SIG-M5 (cell line): ENCODE measurements around the gene MLLT3.

ENCODE experiments used
- DNase-seq: peaks from one replicate; lab custom pipeline; 2025; lab: John Stamatoyannopoulos, UW

MLLT3 gene

DNA sequence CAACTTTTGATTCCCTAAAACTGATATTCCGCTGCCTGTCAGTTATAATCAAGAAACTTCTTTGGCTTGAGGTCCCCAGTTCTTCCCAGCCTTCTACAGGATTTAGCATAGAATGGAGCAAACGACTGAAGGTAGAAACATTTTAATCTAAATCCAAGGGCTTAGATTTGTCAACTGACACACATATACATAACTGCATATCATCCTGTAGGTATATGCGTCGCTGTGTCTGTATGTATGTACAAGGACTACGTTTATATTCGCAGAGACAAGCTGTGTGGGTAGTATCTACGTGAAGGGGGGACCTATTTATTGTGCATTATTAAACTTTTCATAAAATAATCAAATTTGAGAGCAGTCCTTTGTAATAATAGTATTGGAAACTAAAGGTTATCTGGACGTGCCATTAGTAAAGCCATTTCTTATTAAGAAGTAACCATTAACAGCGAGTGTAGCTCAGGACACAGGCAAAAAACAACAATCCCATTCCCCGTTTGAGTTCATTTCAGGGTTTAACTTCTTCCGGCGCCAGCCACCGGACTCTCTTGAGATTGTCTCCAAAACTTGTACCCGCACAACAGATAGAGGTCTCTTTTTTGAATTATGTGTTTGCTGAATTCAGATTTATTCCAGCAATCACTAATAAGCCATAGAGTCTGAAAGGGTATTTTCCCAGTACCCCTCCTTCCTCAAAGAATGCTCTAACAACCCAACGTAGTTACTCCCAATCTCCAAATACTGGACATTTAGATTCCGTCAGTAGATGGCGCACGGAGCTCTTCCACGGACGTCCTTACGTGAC, 2.1 kb upstream of the MLLT3 start:
- DNase-seq, result no peak

GRCh38 chr9:20623748-20624124, 1.4 kb upstream of the MLLT3 start:
- DNase-seq, result no peak

DNA sequence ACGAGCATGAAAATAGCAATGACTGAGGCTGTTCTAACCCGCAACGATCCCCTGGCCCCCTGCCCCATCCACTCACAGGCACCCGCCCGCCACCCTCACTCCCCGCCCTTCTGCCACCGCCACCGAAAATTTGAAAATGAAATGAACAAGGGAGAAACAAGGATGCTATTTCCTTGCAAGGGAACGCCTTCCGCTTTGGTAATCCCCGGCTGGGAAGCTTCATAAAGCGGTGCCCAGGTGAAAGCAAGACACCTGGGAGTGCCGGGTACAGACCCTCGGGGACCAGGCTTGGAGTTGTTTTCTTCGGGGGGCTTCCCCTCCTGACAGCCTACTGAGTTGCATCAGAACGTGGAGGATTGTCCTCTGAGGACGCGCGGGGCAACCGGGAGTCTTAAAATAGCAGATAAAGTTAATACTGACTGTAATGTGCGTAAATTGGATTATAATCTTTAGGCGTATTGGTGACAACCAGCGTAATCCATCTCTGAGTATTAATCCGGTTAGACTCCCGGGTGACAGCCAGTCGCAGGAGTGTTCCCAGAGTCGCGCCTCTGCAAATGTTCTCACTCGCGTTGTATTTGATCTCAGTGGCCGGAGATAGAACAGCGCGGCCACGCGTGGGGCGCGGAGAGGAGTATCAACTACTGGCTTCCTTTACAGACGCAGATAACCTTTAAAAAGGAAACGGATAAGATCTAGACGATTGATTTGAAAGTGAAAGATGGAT, 885 bp upstream of the MLLT3 start:
- no peak for DNase-seq

DNA sequence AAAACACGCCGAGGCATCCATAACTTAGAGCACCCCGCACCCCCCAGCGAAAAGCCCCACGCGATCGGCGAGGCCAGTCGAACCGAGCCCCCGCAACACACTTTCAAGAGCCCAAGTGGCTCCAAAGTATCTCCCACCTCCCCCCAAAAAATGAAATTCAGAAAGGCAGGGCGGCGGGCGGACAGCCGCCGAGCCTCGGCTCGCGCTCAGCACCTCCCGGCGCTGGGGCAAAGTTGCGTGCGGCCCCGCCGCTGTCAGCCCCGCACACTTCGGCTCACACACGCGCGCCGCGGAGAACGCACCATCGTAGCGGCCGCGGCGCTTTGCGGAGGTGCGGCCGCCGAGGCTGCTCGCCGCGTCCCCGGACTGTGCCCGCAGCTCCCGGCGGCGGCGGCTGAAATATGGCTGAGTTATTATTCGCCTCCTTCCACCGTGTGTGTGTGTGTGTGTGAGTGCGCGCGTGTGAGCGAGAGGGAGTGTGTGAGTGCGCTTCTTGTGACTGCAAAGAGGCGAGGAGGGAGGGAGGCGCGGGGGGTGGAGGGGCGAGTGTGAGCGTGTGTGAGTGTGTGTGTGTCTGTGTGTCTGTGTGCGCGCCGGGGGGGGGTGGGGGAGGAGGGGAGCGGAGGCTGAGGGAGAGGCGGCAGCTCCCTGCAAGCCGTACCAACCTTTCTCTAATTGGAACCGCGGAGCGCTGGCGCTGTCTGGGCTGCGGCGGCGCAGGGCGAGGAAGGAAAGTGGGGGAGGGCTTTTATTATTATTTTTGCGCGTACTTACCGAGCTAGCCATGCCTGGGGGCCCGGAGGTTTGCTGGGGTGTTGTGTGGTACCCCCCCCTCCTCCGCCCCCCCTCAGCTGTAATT, 599 bp downstream of the MLLT3 start:
- DNase-seq, result no peak

- no peak for DNase-seq
Observed at GRCh38 chr9:20620650-20621470, 1.4 kb downstream of the MLLT3 start.

GRCh38 chr9:20619487-20620200, 2.7 kb downstream of the MLLT3 start:
- no peak for DNase-seq

DNA sequence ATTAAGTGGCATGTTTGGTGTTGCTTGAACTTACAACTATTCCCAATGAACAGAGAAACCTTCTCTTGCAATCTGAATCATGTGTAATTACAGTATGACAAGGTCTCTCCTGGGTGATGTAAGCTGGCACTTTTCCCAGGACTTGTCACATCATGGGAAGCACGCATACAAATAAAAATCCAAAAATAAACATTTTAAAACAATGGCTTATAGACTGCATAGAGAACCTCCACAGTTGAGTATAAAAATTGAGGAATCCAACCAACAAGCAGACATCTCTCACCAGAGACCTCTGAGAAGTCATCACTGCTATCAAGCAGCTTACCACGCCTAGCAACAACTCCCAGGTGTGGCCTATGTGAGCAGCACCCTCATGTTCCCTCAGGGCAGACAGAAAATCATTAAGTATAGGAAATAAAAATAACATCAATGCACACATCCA, 3.9 kb downstream of the MLLT3 start:
- DNase-seq, result no peak

- no peak for DNase-seq
Observed at GRCh38 chr9:20616808-20617207, 5.5 kb downstream of the MLLT3 start.

DNA sequence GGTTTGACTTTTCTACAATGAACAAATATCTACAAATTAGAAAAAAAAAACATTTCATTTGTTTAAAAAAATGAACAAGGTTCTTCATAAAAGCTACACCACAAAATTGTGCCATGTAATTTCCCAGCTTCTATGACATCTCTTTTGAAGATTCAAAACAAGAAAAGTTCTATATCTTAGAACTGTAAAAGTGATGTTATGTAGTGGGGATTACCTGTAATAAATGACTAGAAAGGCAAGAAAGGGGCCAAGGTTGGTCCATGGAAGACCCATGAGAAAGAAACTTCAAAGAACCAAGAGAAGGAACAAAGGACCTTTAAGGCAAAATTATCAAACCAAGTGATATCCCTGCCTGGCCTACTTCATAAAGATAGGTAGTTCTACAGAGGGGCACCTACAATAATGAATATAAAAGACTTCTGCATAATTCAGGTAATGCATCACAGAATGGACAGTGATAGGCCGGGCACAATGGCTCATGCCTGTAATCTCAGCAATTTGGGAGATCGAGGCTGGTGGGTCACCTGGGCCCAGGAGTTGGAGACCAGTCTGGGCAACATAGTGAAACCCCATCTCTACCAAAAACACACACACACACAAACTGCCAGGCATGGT, 7.6 kb downstream of the MLLT3 start:
- no peak for DNase-seq

DNA sequence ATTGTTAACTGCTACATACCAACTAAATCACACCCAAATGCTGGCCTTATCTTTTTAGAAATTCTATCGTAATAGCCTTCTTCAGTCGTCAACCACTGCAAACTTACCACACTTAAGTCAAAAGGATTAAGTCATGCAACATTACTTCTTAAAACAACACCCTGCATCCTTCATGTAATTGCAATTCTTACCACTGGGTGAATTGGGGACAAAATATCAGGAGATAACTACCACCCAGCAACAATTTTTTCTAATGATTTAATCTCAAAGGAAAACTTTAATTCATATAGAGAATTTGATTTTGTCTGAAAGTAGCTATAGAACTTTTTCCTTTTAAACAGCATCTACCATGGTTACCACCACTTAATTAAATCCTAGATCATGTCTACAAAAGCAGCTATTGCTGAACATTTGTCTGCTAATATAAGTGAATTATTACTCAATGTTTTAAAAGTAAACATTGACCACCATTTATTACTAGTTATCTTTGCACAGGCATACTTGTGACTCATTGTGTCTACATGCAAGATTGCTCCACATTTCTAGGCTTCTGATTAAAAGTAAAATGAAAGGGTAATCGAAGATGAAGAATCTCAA, 10.5 kb downstream of the MLLT3 start:
- DNase-seq, result no peak

GRCh38 chr9:20610591-20610990, 11.7 kb downstream of the MLLT3 start:
- no peak for DNase-seq

DNA sequence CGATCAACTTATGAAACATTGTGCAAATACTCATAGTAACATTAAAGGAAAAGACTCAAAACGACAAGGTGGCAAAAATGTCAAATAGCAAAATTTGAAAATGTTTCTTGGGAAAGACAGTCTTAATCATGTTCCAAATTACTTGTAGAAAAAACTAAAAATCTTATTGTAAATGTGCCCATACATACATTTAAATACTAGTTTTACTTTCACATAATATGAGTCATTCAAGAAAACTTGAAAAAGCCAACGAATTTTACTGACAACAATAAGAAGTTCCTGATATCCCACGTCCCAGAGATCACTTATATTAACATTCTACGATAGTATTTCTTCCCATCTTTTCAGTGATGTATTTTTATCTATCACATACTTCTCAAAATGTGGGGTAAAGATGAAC, 13.7 kb downstream of the MLLT3 start:
- DNase-seq, result no peak

DNA sequence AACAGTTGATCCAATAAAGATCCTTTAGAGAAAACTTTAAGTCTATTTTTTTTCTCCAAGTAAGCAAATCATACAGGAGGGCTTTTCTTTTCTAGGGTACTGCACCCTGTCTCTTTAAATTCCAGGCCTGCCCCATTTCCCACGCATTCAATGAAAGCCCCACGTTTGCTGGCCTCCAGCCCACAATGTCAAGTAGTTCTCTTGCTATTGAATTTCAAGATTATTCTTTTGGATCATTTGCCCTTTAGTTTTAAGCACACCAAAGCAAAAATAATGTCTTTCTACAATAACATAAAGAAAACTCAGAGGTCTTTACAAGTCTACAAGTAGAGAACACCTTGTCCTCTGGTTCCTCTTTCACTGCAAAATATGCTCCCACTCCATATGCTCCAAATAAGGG, 15.6 kb downstream of the MLLT3 start:
- no peak for DNase-seq

DNA sequence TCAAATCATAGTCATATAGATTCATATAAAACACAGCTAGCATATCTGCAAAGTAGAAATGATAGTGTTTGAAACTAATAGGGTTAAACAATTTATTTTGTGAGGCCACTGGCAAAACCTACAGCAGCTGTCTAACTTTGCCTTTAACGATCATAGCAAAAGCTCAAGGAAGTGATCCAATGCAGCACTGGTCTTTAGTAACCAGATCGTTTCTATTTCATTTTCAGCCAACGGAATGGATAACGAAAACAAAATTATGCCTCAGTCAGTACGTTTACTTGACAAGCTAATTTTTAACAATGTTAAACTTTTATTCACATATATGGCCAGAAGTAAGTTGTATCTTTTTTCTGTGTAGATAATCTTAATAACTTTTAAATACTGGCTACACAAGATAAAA, 17.7 kb downstream of the MLLT3 start:
- DNase-seq, result no peak

DNA sequence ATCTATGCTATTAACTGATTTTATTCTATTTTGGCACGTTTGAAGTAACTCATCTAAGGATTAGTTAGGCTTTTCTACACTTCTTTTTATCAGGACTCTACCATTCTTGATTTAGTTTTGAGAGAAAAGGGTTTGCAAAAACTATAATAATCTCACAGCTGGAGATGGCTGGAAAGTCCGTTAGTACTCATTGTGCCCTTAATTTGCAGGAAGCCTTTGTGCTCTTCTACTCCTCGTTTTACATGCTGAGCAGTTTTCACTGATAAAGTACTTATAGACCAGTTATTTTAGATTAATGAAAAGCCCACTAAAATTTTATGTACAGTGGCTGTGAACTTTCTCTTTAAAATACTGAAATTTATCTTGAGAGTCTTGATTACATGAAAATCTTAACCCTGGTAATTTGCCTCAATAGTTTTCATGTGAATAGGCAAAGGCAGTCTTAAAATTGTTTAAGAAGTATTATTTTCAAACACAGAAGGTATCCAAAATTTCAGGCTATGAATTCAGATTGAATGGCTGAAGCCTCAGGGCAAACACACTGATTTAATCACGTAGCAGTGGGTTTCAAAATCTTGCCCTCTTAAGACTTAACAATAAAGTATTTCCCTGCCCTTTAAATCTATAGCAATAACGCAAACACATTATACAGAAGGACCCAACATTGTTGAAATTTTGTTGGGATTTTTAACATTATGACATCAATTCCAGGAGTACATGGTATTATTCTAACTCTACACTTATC, 18.6 kb downstream of the MLLT3 start:
- DNase-seq, result no peak

GRCh38 chr9:20601292-20601691, 21.0 kb downstream of the MLLT3 start:
- no peak for DNase-seq

- no peak for DNase-seq
Observed at GRCh38 chr9:20599195-20599594, 23.1 kb downstream of the MLLT3 start.

DNA sequence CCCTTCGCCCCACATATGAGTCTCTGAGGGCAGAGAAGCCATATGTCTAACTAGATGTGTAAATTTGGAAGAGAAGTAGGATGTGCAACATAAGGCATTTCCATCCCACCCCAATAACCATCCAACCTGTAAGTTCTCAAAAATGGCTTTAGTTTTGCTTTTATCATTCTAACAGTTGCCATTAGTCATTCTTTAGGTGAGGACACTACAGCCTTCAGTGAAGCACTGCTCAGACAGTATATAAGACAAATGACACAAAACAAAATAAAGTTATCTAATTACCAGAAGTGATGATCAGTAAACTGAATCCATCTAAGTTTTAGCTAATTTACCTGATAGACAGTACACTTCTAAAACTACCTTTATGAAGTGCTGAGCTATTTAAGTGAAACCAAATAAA, 23.9 kb downstream of the MLLT3 start:
- DNase-seq, result no peak

DNA sequence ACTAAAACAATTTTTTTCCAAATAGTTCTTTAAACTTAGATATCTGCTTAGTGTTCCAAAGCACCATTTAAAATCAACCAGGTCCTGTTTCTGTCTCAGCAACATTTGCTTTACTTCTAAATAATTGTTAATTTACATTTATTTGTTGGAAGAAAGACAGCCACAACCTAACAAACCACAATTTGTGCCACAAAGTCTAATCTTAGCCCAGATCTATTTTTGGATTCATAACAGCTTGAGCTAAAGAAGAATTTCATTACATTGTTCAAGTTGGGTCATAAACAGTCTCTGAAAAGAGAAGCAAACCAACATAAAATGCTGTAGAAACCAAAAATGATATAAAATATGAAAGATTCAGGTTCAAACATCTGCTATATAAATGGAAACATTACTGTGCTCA, 24.4 kb downstream of the MLLT3 start:
- no peak for DNase-seq

GRCh38 chr9:20594608-20595007, 27.7 kb downstream of the MLLT3 start:
- no peak for DNase-seq
